Measurements from ENCODE around the gene MTRF1L. TPM values are rescaled to one million over a fixed set of nuclear protein-coding genes. Genes with fewer than 3 reads are reported as not detected.

The MTRF1L gene
- polyA plus RNA-seq, 3 donors = 8.2 to 12.8 (median 10.8) TPM

DNA sequence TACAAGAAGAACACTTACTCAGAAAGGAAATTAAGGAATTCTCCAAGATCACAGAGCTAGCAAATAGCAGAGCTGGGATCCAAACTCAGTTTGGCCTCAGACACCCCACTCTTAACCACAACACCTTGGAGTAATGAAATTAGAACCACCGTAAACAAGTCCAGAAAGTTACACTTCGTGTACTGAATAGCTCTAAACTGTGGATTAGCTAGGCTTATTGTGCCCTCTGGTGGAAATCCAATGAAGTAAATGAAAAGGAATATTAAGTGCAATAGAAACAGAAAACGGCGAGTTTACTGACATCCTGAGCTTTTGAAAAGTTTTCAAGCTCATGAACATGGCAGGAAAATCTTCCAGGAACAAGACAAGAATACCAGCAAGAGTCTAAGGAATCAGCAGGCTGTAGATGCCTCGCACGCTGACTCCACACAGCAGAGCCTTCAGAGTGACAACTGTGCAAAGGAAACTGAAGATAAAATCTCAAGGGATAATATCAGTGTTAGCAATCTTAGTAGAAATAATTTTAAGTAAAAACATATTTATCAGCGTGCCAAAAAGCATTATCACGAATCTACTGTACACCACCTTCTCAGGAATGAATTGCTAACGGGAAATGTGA, 54.2 kb downstream of the MTRF1L start:
- H3K9me3 Mint-ChIP-seq = peaks cover 0 to 2% (median 0%) of the 10 kb centered on the region in 7 donors
- WGBS (ENCODE audit: insufficient coverage) = 13% methylated on average over 3 of the region's 9 CpGs
- H3K27me3 Mint-ChIP-seq (ENCODE audit: low read depth in 3 of 3) = peaks cover 2 to 3% (median 3%) of the 10 kb centered on the region in 3 donors
- H2AFZ ChIP-seq (ENCODE audit: insufficient read depth, low read depth, low read length, poor library complexity, severe bottlenecking) = peak overlapping the region; percentile 57
- H3K4me1 ChIP-seq (ENCODE audit: control insufficient read depth in 1 of 2, insufficient read depth in 2 of 2, low read length in 2 of 2) = no peaks in the 10 kb centered on the region
- H4K20me1 ChIP-seq (ENCODE audit: insufficient read depth, low read length) = no peaks in the 10 kb centered on the region
- no peaks in the 10 kb centered on the region for H3K27me3 ChIP-seq (ENCODE audit: control insufficient read depth in 2 of 2, insufficient read depth in 2 of 2, low read length in 2 of 2)
- peaks cover 6% of the 10 kb centered on the region for H3K4me1 Mint-ChIP-seq
- intact Hi-C loops (cut with micrococcal nuclease) = loop anchor here in 1 of 2 donors (5.0 kb wide), 1 partner anchor 391 kb away; no protein-coding TSS in a partner anchor
- H3K27ac ChIP-seq (ENCODE audit: low read depth in 1 of 2, low read length in 2 of 2) = no peak overlapping the region
- no peaks in the 10 kb centered on the region for H3K79me2 ChIP-seq (ENCODE audit: insufficient read depth, low read length)
- H3K4me3 Mint-ChIP-seq = peak overlapping the region; percentile 54 to 83
- H3K27ac Mint-ChIP-seq = no peak overlapping the region
- TF ChIP-seq, protein P1, sequence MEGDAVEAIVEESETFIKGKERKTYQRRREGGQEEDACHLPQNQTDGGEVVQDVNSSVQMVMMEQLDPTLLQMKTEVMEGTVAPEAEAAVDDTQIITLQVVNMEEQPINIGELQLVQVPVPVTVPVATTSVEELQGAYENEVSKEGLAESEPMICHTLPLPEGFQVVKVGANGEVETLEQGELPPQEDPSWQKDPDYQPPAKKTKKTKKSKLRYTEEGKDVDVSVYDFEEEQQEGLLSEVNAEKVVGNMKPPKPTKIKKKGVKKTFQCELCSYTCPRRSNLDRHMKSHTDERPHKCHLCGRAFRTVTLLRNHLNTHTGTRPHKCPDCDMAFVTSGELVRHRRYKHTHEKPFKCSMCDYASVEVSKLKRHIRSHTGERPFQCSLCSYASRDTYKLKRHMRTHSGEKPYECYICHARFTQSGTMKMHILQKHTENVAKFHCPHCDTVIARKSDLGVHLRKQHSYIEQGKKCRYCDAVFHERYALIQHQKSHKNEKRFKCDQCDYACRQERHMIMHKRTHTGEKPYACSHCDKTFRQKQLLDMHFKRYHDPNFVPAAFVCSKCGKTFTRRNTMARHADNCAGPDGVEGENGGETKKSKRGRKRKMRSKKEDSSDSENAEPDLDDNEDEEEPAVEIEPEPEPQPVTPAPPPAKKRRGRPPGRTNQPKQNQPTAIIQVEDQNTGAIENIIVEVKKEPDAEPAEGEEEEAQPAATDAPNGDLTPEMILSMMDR (IDR thresholded peaks at IDR 0.05) = peak; percentile 74
- peak; percentile 3 to 34 (median 15) for DNase-seq
- H3K36me3 Mint-ChIP-seq = no peaks in the 10 kb centered on the region
- H3K4me2 ChIP-seq (replicated peaks; ENCODE audit: extremely low read depth, low read length, poor library complexity, severe bottlenecking) = peak overlapping the region; percentile 21
- no peaks in the 10 kb centered on the region for H3K36me3 ChIP-seq (replicated peaks in 1 of 2; ENCODE audit: control insufficient read depth in 1 of 2, insufficient read depth in 2 of 2, low read length in 2 of 2)
- no peak overlapping the region for H3K9ac ChIP-seq (ENCODE audit: insufficient read depth, low read length, poor library complexity, severe bottlenecking)
- no peaks in the 10 kb centered on the region for H3K9me3 ChIP-seq (replicated peaks in 1 of 2; ENCODE audit: control insufficient read depth in 1 of 2, insufficient read depth in 1 of 2, low read length in 2 of 2)
- no peak overlapping the region for H3K4me3 ChIP-seq (replicated peaks in 1 of 3; ENCODE audit: low read depth in 2 of 3, low read length in 3 of 3)

DNA sequence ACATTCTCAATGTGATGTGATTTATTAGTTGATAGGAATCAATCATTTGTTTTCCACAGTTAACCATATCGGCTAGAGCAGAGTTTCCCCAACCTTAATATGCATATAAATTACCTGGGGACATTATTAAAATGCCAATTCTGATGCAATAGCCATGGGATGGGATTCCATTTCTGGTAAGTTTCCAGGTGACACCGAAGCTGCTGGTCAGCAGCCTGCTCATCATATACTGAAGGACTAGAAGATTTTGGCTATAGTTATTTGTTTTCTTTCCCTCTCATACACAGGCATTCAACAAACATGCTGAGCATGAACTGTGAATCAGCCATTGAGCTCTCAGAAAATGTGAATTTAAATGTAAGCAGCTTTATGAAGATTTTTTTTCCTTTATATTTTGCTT, 55.5 kb downstream of the MTRF1L start:
- no peaks in the 10 kb centered on the region for H3K79me2 ChIP-seq (ENCODE audit: insufficient read depth, low read length)
- TF ChIP-seq, protein P1 (IDR thresholded peaks at IDR 0.05) = no peak
- no peak overlapping the region for H3K4me2 ChIP-seq (replicated peaks; ENCODE audit: extremely low read depth, low read length, poor library complexity, severe bottlenecking)
- H3K27me3 ChIP-seq (ENCODE audit: control insufficient read depth in 2 of 2, insufficient read depth in 2 of 2, low read length in 2 of 2) = no peaks in the 10 kb centered on the region
- no peak overlapping the region for H3K4me3 ChIP-seq (replicated peaks in 1 of 3; ENCODE audit: low read depth in 2 of 3, low read length in 3 of 3)
- Mint-ChIP-seq H3K27me3 (ENCODE audit: low read depth in 3 of 3) (peaks cover 3 to 4% (median 3%) of the 10 kb centered on the region in 3 donors), H3K4me1 (peaks cover 6% of the 10 kb centered on the region), H3K4me3 (no peak overlapping the region), H3K9me3 (peaks cover 0 to 2% (median 0%) of the 10 kb centered on the region in 7 donors), H3K27ac (no peak overlapping the region), H3K36me3 (no peaks in the 10 kb centered on the region)
- no peaks in the 10 kb centered on the region for H3K36me3 ChIP-seq (replicated peaks in 1 of 2; ENCODE audit: control insufficient read depth in 1 of 2, insufficient read depth in 2 of 2, low read length in 2 of 2)
- H2AFZ ChIP-seq (ENCODE audit: insufficient read depth, low read depth, low read length, poor library complexity, severe bottlenecking) = no peak overlapping the region
- no peak for DNase-seq
- no CpG with 5 or more reads among the region's 2 CpGs for WGBS (ENCODE audit: insufficient coverage)
- no peak overlapping the region for H3K9ac ChIP-seq (ENCODE audit: insufficient read depth, low read length, poor library complexity, severe bottlenecking)
- no peaks in the 10 kb centered on the region for H4K20me1 ChIP-seq (ENCODE audit: insufficient read depth, low read length)
- H3K9me3 ChIP-seq (replicated peaks in 1 of 2; ENCODE audit: control insufficient read depth in 1 of 2, insufficient read depth in 1 of 2, low read length in 2 of 2) = no peaks in the 10 kb centered on the region
- no peaks in the 10 kb centered on the region for H3K4me1 ChIP-seq (ENCODE audit: control insufficient read depth in 1 of 2, insufficient read depth in 2 of 2, low read length in 2 of 2)
- intact Hi-C loops (cut with micrococcal nuclease) = loop anchor here in 1 of 2 donors (5.0 kb wide), 1 partner anchor 390 kb away; no protein-coding TSS in a partner anchor
- H3K27ac ChIP-seq (ENCODE audit: low read depth in 1 of 2, low read length in 2 of 2) = no peak overlapping the region
